ENCODE measurements around the gene HBB. TPM values are rescaled to one million over a fixed set of nuclear protein-coding genes. Genes with fewer than 3 reads are reported as not detected.

Gene HBB
- polyA plus RNA-seq (not detected in 2 replicates), polyA minus RNA-seq (not detected in 2 replicates)

- Histone ChIP-seq H3F3A (ENCODE audit: insufficient read depth, low read length, poor library complexity, severe bottlenecking) (no peaks in the 10 kb centered on the region), H3K4me2 (ENCODE audit: low read length) (no peak within 1 kb of the TSS), H3K79me2 (replicated peaks; ENCODE audit: insufficient read depth, low read length) (no peaks in the 10 kb centered on the region), H2AFZ (ENCODE audit: low read depth, low read length) (no peak within 1 kb of the TSS), H3K27me3 (ENCODE audit: insufficient read depth, low read depth, low read length) (no peaks in the 10 kb centered on the region), H3K4me3 (ENCODE audit: low read length) (no peak within 1 kb of the TSS), H3K36me3 (ENCODE audit: insufficient read depth, low read length) (no peaks in the 10 kb centered on the region), H3K9me2 (ENCODE audit: insufficient read depth, low read length) (no peaks in the 10 kb centered on the region), H4K20me1 (ENCODE audit: insufficient read depth) (no peaks in the 10 kb centered on the region), H3K27ac (ENCODE audit: low read length) (no peak within 1 kb of the TSS), H3K9ac (ENCODE audit: low read length) (no peak within 1 kb of the TSS), H3K9me3 (ENCODE audit: low read length) (no peaks in the 10 kb centered on the region)
- TF ChIP-seq SMC3 (conservative IDR thresholded peaks at IDR 0.05; ENCODE audit: poor library complexity) (no peak), REST (IDR thresholded peaks at IDR 0.05; ENCODE audit: borderline replicate concordance) (no peak), MXI1 (conservative IDR thresholded peaks at IDR 0.05; ENCODE audit: poor library complexity, severe bottlenecking) (no peak), EZH2 (IDR thresholded peaks at IDR 0.05; ENCODE audit: borderline replicate concordance, insufficient read depth, low read length, poor library complexity, severe bottlenecking) (no peak), TAF1 (IDR thresholded peaks at IDR 0.05; ENCODE audit: low read depth) (no peak), POLR2AphosphoS5 (IDR thresholded peaks at IDR 0.05) (no peak), RAD21 (conservative IDR thresholded peaks at IDR 0.05) (no peak), EP300 (conservative IDR thresholded peaks at IDR 0.05; ENCODE audit: poor library complexity, severe bottlenecking) (no peak)
- TF ChIP-seq, protein P1, sequence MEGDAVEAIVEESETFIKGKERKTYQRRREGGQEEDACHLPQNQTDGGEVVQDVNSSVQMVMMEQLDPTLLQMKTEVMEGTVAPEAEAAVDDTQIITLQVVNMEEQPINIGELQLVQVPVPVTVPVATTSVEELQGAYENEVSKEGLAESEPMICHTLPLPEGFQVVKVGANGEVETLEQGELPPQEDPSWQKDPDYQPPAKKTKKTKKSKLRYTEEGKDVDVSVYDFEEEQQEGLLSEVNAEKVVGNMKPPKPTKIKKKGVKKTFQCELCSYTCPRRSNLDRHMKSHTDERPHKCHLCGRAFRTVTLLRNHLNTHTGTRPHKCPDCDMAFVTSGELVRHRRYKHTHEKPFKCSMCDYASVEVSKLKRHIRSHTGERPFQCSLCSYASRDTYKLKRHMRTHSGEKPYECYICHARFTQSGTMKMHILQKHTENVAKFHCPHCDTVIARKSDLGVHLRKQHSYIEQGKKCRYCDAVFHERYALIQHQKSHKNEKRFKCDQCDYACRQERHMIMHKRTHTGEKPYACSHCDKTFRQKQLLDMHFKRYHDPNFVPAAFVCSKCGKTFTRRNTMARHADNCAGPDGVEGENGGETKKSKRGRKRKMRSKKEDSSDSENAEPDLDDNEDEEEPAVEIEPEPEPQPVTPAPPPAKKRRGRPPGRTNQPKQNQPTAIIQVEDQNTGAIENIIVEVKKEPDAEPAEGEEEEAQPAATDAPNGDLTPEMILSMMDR (IDR thresholded peaks at IDR 0.05; ENCODE audit: poor library complexity, severe bottlenecking): no peak
Measured at GRCh38 chr11:5226732-5227310, at the start of gene HBB. HBB (minus strand) TSS chr11:5227071; CDS start chr11:5227021, 50 bp downstream.

DNA sequence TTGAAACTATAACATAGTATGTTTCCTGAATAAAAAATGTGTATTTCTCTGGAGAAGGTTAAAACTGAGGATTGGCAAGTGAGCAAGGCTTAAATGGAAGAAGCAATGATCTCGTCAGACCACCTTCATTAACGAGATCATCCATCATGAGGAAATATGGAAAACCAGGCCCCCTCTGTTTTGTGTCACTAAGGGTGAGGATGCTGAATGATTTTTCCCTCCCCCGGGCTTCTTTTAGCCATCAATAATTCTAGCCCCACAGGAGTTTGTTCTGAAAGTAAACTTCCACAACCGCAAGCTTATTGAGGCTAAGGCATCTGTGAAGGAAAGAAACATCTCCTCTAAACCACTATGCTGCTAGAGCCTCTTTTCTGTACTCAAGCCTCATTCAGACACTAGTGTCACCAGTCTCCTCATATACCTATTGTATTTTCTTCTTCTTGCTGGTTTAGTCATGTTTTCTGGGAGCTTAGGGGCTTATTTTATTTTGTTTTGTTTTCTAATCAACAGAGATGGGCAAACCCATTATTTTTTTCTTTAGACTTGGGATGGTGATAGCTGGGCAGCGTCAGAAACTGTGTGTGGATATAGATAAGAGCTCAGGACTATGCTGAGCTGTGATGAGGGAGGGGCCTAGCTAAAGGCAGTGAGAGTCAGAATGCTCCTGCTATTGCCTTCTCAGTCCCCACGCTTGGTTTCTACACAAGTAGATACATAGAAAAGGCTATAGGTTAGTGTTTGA lies 48.7 kb upstream of the HBB start:
- TF ChIP-seq SMC3 (conservative IDR thresholded peaks at IDR 0.05; ENCODE audit: poor library complexity) (no peak), RAD21 (conservative IDR thresholded peaks at IDR 0.05) (no peak), EZH2 (IDR thresholded peaks at IDR 0.05; ENCODE audit: borderline replicate concordance, insufficient read depth, low read length, poor library complexity, severe bottlenecking) (no peak), TAF1 (IDR thresholded peaks at IDR 0.05; ENCODE audit: low read depth) (no peak), EP300 (conservative IDR thresholded peaks at IDR 0.05; ENCODE audit: poor library complexity, severe bottlenecking) (no peak), POLR2AphosphoS5 (IDR thresholded peaks at IDR 0.05) (no peak), REST (IDR thresholded peaks at IDR 0.05; ENCODE audit: borderline replicate concordance) (no peak), MXI1 (conservative IDR thresholded peaks at IDR 0.05; ENCODE audit: poor library complexity, severe bottlenecking) (no peak)
- TF ChIP-seq, protein P1 (IDR thresholded peaks at IDR 0.05; ENCODE audit: poor library complexity, severe bottlenecking): no peak
- Histone ChIP-seq H3K9me2 (ENCODE audit: insufficient read depth, low read length) (no peaks in the 10 kb centered on the region), H3K9me3 (ENCODE audit: low read length) (no peaks in the 10 kb centered on the region), H4K20me1 (ENCODE audit: insufficient read depth) (no peaks in the 10 kb centered on the region), H3K27ac (ENCODE audit: low read length) (no peak overlapping the region), H3K36me3 (ENCODE audit: insufficient read depth, low read length) (no peaks in the 10 kb centered on the region), H2AFZ (ENCODE audit: low read depth, low read length) (no peak overlapping the region), H3K4me2 (ENCODE audit: low read length) (no peak overlapping the region), H3K79me2 (replicated peaks; ENCODE audit: insufficient read depth, low read length) (no peaks in the 10 kb centered on the region), H3K9ac (ENCODE audit: low read length) (no peak overlapping the region), H3F3A (ENCODE audit: insufficient read depth, low read length, poor library complexity, severe bottlenecking) (no peaks in the 10 kb centered on the region), H3K4me3 (ENCODE audit: low read length) (no peak overlapping the region), H3K27me3 (ENCODE audit: insufficient read depth, low read depth, low read length) (no peaks in the 10 kb centered on the region)

Data from neural cell (in vitro differentiated cells).